Measurements from ENCODE around the gene PNMA8A. TPM values are rescaled to one million over a fixed set of nuclear protein-coding genes. Genes with fewer than 3 reads are reported as not detected.
A peak's percentile ranks its signal among the peaks of the same experiment; 100 is the strongest.

The PNMA8A gene
- total RNA-seq, 1 experiment from 2014 or later: not detected

- POLR2A ChIA-PET: no interaction called here
- Histone ChIP-seq H3K9ac (ENCODE audit: low read length) (no peak overlapping the region), H3K4me3 (replicated peaks in 1 of 2; ENCODE audit: low read depth in 1 of 2, low read length in 2 of 2) (no peak overlapping the region; a peak in 1 of 4 replicates), H4K20me1 (ENCODE audit: insufficient read depth) (no peaks in the 10 kb centered on the region), H3K9me3 (ENCODE audit: control insufficient read depth in 1 of 2, insufficient read depth in 1 of 2, low read depth in 1 of 2, low read length in 2 of 2) (no peaks in the 10 kb centered on the region), H2AFZ (ENCODE audit: low read depth, low read length, poor library complexity, severe bottlenecking) (peak overlapping the region; percentile 41), H3K27me3 (ENCODE audit: insufficient read depth, low read length) (no peaks in the 10 kb centered on the region), H3K36me3 (ENCODE audit: control insufficient read depth in 1 of 2, insufficient read depth in 2 of 2, low read length in 2 of 2) (no peaks in the 10 kb centered on the region), H3K27ac (ENCODE audit: low read depth, low read length) (no peak overlapping the region), H3K79me2 (ENCODE audit: insufficient read depth, low read length) (no peaks in the 10 kb centered on the region), H3K4me1 (ENCODE audit: control insufficient read depth in 1 of 2, insufficient read depth in 2 of 2, low read length in 2 of 2) (no peaks in the 10 kb centered on the region), H3K9me2 (ENCODE audit: insufficient read depth) (no peaks in the 10 kb centered on the region), H3K4me2 (ENCODE audit: low read length) (peak overlapping the region; percentile 55)
- BruUV-seq (replicated peaks): no TSS peak
- TF ChIP-seq JUND (IDR thresholded peaks at IDR 0.05) (no peak), EZH2phosphoT487 (IDR thresholded peaks at IDR 0.05; ENCODE audit: borderline replicate concordance) (no peak), POLR2AphosphoS5 (IDR thresholded peaks at IDR 0.05; ENCODE audit: low read depth, low read length) (no peak), ZNF274 (IDR thresholded peaks at IDR 0.05; ENCODE audit: low read depth, low read length) (no peak), EZH2 (IDR thresholded peaks at IDR 0.05) (no peak), SIN3A (IDR thresholded peaks at IDR 0.05; ENCODE audit: low read depth) (no peak), ATF3 (IDR thresholded peaks at IDR 0.05) (no peak), SP1 (IDR thresholded peaks at IDR 0.05; ENCODE audit: low read depth) (no peak), REST (IDR thresholded peaks at IDR 0.05; ENCODE audit: low read depth) (no peak), ELF1 (IDR thresholded peaks at IDR 0.05; ENCODE audit: borderline replicate concordance, low read depth) (no peak), SRF (IDR thresholded peaks at IDR 0.05; ENCODE audit: low read depth) (no peak), CBX3 (IDR thresholded peaks at IDR 0.05; ENCODE audit: low read depth) (no peak), EGR1 (IDR thresholded peaks at IDR 0.05; ENCODE audit: low read depth) (no peak), TCF7L2 (IDR thresholded peaks at IDR 0.05; ENCODE audit: borderline replicate concordance, extremely low read depth, insufficient read depth, insufficient read length) (no peak), CTCF (IDR thresholded peaks at IDR 0.05 in 2 of 3, conservative IDR thresholded peaks at IDR 0.05 in 1 of 3; ENCODE audit: borderline replicate concordance in 1 of 3, insufficient read depth in 1 of 3, low read depth in 2 of 3, low read length in 2 of 3) (no peak)
- no peak for ATAC-seq
- intact Hi-C loops (cut with micrococcal nuclease): loop anchor here (1.0 to 10.0 kb wide), 3 partner anchors 85 to 402 kb away; no protein-coding TSS in a partner anchor
- RAD21 ChIA-PET (ENCODE audit: low non-redundant PET in 1 of 2, low total read pairs in 2 of 2, uncharacterized antibody in 2 of 2, unreplicated experiment in 2 of 2): no interaction called here
- DNase-seq (ENCODE audit: low read depth, low spot score): no peak
- CTCF ChIA-PET: interaction anchor here (0.7 to 1.7 kb wide), 3 partner anchors 85 to 207 kb away, joined by 3 to 16 read pairs (median 5); no protein-coding TSS in a partner anchor
Observed at GRCh38 chr19:46487178-46487801, 15.9 kb upstream of the PNMA8A start.
